UCSD-AML1 (cell line): ENCODE results near the gene NDUFB6.
"Not testable (repeated sequence)": the region's sequence is repeated elsewhere in the genome, so short reads cannot be mapped to it uniquely, and the experiment has no call there.

Experiments used
- DNase-seq: peaks from one replicate; lab custom pipeline; 2025; ENCODE audit not compliant: unreplicated experiment; lab: John Stamatoyannopoulos, UW

Gene NDUFB6

DNA sequence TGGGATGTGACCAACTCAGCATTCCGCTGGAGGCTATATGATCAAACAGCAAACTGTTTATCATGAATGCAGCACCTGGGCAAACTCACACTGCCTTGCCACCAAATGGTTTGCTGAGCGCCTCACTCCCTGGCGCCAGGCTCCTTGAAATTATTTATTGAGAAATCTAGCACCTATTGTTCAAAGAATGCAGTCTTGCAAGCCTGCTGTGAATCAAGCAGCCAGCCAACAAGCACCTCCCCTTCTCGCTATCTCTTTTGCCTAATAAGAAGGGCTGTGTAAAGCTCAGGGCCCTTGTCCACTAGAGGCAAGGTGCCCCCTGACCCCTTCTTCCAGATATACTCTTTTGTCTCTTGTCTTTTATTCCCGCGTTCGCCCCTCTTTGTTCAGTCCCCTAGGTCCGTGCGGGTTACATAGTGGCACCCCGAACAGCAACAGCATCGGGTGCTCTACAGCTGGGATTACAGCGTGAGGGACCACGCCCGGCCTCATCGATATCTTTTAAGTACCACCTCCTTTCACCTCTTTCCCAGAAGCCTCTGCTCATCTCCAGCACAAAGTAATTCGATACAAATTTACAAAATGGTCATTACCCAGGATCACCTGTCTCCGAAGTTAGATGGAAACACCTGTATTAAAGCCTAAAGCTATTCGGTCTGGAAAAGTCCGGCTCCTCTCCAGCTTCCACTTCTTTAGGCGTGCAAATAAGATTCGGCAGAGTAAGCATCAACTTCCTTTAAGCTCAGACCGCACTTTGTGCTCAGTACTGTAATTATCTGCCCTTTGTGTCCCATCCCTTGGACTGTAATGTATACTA is 47.9 kb downstream of the NDUFB6 start:
- peak; percentile 32 for DNase-seq

DNA sequence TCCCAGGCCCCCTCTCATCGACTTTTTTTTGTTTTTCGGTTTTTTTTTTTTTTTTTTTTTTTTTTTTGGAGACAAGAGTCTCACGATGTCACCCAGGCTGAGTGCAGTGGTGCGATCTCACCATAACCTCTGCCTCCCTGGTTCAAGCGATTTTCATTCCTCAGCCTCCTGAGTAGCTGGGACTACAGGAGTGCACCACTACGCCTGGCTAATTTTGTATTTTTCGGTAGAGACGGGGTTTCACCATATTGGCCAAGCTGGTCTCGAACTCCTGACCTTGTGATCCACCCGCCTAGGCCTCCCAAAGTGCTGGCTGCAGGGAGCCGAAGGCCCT is 48.4 kb downstream of the NDUFB6 start:
- DNase-seq, result not testable (repeated sequence)

DNA sequence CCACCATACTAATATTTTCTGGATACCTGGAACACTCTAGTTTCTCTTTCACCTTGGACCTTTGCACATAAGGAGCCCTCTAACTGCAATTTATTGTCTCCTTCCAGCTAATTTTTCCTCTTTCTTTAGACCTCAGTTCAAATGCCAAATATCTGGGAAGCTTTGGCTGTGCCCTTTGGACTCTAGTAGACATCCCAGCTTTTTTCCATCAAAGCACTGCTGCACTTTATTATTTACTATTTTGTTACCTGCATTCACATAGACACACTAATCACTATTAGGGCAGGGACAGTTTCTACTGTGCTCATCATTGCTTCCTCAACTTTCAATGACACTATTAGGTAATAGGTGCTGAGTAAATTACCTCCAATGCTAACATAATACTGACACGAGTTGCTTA is 49.0 kb downstream of the NDUFB6 start:
- no peak for DNase-seq

DNA sequence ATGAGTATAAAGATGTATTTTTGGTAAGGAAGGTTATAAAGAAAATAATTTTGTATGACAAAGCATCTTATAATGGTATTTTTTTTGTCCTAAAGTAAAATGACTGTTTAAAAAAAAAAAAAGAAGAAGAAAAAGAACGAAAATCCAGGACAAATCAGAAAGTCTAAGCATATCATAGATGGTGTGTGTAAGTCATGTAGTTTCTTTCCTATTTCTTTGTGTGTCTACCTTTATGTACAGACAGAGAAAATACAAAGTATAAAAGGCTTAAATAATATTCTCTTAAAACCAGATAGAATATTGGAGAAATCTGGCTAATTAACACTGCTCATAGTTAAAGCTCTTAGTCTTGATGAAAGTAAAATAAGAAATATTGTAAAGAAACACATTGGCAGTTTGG is 54.7 kb downstream of the NDUFB6 start:
- DNase-seq, result no peak

DNA sequence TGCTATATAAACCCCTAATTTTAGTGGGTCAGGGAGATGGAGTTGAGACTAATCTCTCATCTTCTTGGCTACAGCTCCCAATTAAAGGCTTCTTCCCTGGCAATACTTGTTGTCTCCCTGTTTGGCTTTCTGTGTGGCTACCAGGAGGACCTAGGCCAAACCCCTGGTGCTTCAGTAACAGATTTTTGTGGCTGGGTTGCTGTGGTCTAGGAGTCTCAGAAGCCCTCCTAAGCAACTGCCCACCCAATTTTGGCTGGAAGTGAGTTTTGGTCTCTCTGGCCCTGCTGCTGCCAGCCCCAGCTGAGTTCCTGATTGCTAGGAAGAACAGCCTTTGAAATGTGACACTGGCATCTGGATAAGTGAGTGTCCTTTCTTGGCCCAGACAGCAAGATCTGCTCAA is 56.7 kb downstream of the NDUFB6 start:
- no peak for DNase-seq

DNA sequence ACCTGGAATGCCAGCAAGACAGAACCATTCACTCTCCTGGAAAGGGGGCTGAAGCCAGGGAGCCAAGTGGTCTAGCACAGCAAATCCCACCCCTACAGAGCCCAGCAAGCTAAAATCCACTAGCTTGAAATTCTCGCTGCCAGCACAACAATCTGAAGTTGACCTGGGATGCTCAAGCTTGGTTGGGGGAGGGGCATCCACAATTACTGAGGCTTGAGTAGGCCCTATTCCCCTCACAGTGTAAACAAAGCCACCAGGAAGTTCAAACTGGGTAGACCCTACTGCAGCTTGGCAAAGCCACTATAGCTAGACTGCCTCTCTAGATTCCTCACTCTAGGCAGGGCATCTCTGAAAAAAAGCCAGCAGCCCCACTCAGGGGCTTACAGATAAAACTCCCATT is 64.2 kb downstream of the NDUFB6 start:
- no peak for DNase-seq

DNA sequence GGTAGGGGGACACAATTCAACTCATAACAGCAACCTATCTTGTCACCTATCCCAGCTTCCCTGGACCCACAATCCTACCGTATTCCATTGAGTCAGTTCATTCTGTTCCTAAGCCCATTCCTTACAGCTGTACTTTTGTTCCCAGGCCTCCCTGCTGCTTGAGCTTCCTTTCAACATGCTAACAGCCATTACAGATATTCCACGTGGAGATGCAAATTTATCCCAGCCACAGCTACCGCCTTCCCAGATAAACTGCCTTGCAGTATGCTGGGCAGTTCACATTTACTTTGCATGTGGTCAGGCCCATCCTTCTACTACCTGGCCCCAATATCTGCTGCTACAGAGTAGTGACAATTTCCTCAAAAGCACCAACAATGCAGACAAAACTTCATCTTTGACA is 70.0 kb downstream of the NDUFB6 start:
- no peak for DNase-seq
